Putamen (tissue), 1 donor: ENCODE results near the gene COG4.
"Not testable (repeated sequence)": the region's sequence is repeated elsewhere in the genome, so short reads cannot be mapped to it uniquely, and the experiment has no call there.

Experiments
- DNase-seq: peaks from one replicate; pipeline ENCODE4 v3.0.0-alpha.2; 2016; ENCODE audit warnings: low spot score

The COG4 gene

GRCh38 chr16:70523076-70523742, at the start of gene COG4:
TSS of gene COG4 (minus strand) at chr16:70523554. CDS start at chr16:70523543, 11 bp downstream.
- DNase-seq = peak; percentile 88

DNA sequence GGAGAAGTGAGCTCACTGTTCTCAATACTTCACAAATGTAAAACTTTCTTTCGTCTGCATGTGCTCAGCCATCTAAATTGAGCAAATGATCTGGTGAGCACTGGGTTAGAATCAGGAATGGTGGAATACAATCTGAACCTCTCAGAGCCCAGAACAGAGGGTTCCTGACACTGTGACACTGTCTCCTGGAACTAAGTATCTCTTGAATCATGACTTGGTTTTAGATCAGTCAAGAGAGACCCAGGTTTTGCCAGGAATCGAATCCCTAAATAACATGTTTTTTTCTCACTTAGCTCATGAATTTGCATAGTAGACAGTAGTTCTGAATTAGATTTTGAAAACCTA, 49.5 kb upstream of the COG4 start:
- no peak for DNase-seq

DNA sequence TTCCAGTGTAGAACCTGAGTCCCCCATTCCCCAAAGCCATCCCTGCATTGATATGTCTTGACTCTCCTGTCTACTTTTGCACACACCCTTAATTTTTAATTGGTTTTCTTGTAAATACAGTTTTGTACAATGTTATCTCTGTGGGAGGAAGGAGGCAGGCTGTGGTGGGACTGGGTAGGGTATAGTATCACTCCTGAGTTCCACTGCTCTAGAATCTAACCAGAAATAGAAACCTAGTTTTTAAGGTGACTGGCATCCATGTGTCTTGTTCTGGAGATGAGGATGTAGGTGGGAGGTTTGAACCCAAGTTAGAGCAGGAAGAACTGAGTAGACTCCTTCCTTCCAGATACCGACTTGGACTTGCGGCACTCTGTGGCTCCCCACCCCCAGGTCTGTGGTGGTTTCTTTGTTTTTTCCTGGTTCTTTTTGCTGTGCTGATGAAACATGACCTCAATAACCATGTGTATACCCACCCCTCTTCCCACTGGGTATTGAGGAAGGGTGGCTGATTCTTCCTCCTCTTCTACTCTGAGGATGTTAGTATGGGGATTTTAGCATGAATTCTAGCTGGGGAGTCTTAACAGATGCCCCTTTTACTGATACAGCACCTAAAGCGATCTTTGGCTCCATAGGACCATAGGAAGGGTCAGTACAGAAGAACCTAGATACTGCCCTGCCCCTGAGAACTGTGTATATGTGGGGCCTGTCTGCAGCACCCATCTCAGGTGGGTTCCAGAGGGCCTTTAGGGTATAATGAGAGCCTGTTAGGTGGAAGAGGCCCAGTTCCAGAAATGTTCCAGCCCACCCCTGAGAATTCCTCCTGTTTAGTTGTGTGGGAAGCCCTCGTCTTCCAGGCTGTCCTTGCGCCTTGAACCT, 48.9 kb upstream of the COG4 start:
- DNase-seq = no peak

GRCh38 chr16:70571623-70572022, 48.3 kb upstream of the COG4 start:
- no peak for DNase-seq

DNA sequence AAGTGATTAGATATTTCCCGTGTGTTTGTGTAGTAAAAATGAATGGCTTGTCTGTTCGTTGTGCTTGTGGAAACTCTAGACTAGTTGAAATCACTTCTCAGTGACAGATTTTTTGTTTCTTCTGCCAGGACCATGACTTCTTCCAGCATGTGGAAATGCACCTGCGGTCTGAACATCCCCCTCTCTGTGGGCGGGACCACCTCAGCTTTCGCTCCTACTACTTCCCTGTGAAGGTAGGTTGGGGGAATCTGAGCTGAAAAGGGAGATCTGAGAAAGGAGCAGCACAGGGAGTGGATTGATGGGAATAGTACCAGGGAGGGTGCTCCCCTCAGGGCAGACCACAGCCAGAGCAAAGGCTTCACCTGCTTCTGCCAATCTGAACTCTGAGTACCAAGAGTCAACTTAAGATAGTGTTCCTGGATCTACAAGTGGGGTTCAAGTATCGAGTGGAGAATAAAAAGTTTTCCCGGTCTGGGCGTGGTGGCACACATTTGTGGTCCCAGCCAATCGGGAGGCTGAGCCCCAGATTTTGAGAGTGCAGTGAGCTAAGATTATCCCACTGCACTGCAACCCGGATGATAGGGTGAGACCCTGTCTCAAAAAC, 47.7 kb upstream of the COG4 start:
- DNase-seq = no peak

GRCh38 chr16:70569752-70570151, 46.4 kb upstream of the COG4 start:
- DNase-seq = no peak

GRCh38 chr16:70568601-70569237, 45.4 kb upstream of the COG4 start:
- DNase-seq = no peak

DNA sequence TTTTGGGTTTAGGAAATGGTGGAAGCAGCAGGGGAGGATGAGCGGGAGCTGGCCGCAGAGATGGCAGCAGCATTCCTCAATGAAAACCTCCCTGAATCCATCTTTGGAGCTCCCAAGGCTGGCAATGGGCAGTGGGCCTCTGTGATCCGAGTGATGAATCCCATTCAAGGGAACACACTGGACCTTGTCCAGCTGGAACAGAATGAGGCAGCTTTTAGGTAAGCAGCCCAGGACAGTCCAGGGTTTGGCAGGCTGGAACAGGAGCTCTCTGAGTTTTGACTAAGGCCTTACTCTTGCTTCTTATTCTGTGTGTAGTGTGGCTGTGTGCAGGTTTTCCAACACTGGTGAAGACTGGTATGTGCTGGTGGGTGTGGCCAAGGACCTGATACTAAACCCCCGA, 41.7 kb upstream of the COG4 start:
- DNase-seq = no peak

DNA sequence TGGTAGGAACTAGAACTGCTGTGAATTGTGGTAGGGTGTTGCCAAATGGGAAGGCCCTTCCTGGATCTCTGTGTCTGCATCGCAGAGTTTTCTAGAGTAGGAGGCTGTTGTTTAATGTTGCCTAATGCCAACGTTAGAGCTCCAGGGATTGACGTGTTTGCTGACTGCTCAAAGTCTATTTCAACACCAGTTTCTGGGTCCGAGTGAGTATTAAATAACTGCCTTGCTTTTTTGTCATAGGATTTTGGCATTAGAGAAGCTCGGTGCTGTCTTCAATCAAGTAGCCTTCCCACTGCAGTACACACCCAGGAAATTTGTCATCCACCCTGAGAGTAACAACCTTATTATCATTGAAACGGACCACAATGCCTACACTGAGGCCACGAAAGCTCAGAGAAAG, 40.3 kb upstream of the COG4 start:
- no peak for DNase-seq

GRCh38 chr16:70561623-70562022, 38.3 kb upstream of the COG4 start:
- peak; percentile 23 for DNase-seq

DNA sequence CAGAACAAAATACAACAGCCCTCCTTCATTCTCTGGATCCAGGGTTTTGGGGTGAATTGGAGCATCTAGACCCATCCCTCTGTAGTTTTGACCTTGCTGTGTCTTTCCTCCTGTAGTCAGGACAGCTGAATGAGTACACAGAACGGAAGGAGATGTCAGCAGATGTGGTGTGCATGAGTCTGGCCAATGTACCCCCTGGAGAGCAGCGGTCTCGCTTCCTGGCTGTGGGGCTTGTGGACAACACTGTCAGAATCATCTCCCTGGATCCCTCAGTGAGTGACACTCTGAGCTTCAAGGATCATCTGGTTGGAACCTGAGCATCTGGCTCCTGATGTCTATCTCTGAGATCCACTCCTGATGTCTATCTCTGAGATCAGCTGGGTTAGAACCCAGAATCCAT, 32.7 kb upstream of the COG4 start:
- no peak for DNase-seq

DNA sequence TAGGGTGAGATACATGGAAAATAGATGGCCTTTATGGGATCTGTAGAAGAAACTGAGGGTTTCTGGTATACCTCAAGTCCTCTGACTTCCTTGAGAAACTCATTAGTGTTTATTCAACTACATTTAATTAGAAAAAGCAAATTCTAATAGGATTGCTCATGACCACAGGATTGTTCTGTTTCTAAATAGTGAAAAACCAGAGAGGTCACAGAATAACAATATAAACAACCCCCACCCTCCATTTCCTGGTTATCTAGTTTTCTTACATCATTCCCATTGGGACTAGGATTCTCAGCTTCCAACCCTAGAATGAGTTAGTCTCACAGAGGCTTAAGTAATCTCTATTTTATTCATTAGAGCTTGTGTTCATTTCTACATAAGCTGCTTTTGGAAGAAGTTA, 30.3 kb upstream of the COG4 start:
- DNase-seq = no peak

- DNase-seq = no peak
These were observed 29.3 kb upstream of the COG4 start for GRCh38 chr16:70552675-70553074.

- DNase-seq = no peak
These were observed 28.4 kb upstream of the COG4 start for GRCh38 chr16:70551788-70552187.

GRCh38 chr16:70550082-70550481, 26.7 kb upstream of the COG4 start:
- no peak for DNase-seq

GRCh38 chr16:70548936-70549335, 25.6 kb upstream of the COG4 start:
- DNase-seq = peak; percentile 19

DNA sequence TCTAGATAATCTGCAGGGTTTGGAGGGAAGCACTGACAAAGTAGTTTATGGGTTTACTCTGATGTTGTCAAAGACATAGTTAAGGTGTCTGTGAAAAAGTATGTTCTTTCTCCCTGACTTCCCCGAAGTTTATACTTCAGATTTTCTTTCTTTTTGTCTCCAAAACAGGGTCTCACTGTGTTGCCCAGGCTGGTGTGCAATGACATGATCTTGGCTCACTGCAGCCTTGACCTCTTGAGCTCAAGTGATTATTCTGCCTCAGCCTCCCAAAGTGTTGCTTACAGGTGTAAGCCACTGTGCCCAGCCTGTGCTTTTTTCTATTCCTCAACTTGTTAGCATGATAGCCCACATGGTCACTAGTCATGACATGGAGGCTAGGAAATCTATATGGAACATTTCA, 21.2 kb upstream of the COG4 start:
- DNase-seq = no peak

DNA sequence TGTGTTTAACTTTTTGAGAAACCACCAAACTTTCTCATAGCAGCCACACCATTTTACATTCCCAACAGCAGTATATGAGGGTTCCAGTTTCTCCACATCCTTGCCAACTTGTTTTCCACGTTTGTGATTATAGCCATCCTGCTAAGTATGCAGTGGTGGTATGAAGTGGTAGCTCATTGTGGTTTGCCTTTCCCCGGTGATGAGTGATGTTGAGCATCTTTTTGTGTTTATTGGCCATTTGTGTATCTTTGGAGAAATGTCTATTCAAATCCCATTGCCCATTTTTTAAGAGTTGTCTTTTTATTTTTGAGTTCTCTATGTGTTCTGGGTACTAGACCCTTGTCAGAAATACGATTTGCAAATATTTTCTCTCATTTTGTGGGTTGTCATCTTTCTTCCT, 17.6 kb upstream of the COG4 start:
- DNase-seq = no peak

GRCh38 chr16:70534971-70535370, 11.6 kb upstream of the COG4 start:
- no peak for DNase-seq

GRCh38 chr16:70529954-70530353, 6.6 kb upstream of the COG4 start:
- not testable (repeated sequence) for DNase-seq

DNA sequence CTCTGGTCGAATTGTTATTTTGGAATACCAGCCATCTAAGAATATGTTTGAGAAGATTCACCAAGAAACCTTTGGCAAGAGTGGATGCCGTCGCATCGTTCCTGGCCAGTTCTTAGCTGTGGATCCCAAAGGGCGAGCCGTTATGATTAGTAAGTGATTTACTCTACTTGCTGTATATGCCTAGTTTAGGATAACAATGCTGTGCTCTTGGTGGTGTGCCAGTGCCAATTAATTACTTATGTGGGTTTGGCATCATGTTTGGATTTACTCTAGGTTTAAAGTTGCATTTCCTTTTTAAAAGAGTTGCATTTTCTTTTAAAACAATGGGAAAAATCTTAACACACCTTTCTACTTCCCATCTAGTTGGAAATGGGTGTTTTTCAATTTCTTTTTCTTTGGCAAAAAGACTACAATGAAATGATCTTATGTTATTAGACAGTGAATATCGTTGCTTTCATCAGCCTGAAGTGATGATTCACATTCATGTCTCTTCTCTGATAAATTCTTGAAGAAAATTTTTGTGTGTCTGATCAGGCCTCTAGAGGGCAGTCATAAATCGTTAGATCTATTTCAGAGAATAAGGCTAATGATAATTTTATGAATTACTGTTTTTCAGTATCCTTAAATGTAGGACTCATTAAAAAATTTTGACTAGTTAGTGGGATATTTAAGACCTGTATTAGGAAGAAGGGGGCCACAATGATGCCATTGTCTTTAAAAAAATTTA, 5.9 kb upstream of the COG4 start:
- peak; percentile 28 for DNase-seq
